WTC11 (cell line): ENCODE results near the gene NT5C1B. TPM values are rescaled to one million over a fixed set of nuclear protein-coding genes. Genes with fewer than 3 reads are reported as not detected.

ENCODE experiments used
- ATAC-seq: fragments of 200-7000 bp; cut with Tn5 transposase; 2 replicates; pipeline ENCODE4 v1.10.0; 2021; ENCODE audit warnings: mild to moderate bottlenecking, moderate library complexity
- CTCF ChIA-PET: fragments of 300-600 bp; sonication (Branson Sonifier 250); formaldehyde crosslinking; loops from one replicate; lab custom pipeline; 2021; ENCODE audit warnings: antibody characterized with exemption; lab: Charles Lee
- POLR2A ChIA-PET: fragments of 350-600 bp; sonication (Branson Sonifier 250); formaldehyde crosslinking; loops from one replicate; lab custom pipeline; 2021; ENCODE audit warnings: antibody characterized with exemption; lab: Charles Lee
- DNase-seq: peaks from one replicate; pipeline ENCODE4 v3.0.0; 2021; ENCODE audit warnings: low spot score
- H3K27ac Mint-ChIP-seq: 2 replicates; pipeline ENCODE4 v1.8.0; 2021; ENCODE audit warnings: mixed read lengths
- H3K27me3 Mint-ChIP-seq: 2 replicates; pipeline ENCODE4 v1.8.0; 2021; ENCODE audit warnings: low read depth, mild to moderate bottlenecking, moderate library complexity, mixed read lengths
- H3K36me3 Mint-ChIP-seq: 2 replicates; pipeline ENCODE4 v1.8.0; 2021; ENCODE audit warnings: mixed read lengths
- H3K4me1 Mint-ChIP-seq: 2 replicates; pipeline ENCODE4 v1.8.0; 2022; ENCODE audit warnings: mixed read lengths
- H3K4me3 Mint-ChIP-seq: 2 replicates; pipeline ENCODE4 v1.8.0; 2021; ENCODE audit warnings: mild to moderate bottlenecking, moderate library complexity, mixed read lengths
- H3K9me3 Mint-ChIP-seq: 2 replicates; pipeline ENCODE4 v1.8.0; 2021; ENCODE audit warnings: mixed read lengths
- ESRRA ChIP-seq: sonication (generic); formaldehyde crosslinking; IDR thresholded peaks from 2 replicates; pipeline ENCODE4 v1.8.1; 2022; ENCODE audit warnings: mild to moderate bottlenecking, missing genetic modification reagents, borderline replicate concordance
- FOXP1 ChIP-seq: sonication (generic); formaldehyde crosslinking; IDR thresholded peaks from 2 replicates; pipeline ENCODE4 v1.8.0; 2022; ENCODE audit warnings: missing genetic modification reagents, mild to moderate bottlenecking, moderate library complexity, borderline replicate concordance
- GABPB1 ChIP-seq: sonication (generic); formaldehyde crosslinking; IDR thresholded peaks from 2 replicates; pipeline ENCODE4 v1.8.1; 2023; ENCODE audit warnings: mild to moderate bottlenecking, missing genetic modification reagents
- KAT7 ChIP-seq: sonication (generic); formaldehyde crosslinking; IDR thresholded peaks from 2 replicates; pipeline ENCODE4 v1.8.1; 2023; ENCODE audit warnings: missing genetic modification reagents, mild to moderate bottlenecking, borderline replicate concordance
- MLX ChIP-seq: sonication (generic); formaldehyde crosslinking; IDR thresholded peaks from 2 replicates; pipeline ENCODE4 v1.8.1; 2023; ENCODE audit warnings: mild to moderate bottlenecking, missing genetic modification reagents, moderate library complexity
- MXD4 ChIP-seq: fragments of 250-450 bp; sonication (Bioruptor Pico); IDR thresholded peaks from 2 replicates; pipeline ENCODE4 v1.8.0; 2021; ENCODE audit warnings: mild to moderate bottlenecking, moderate library complexity, borderline replicate concordance
- MYBL2 ChIP-seq: sonication (generic); formaldehyde crosslinking; IDR thresholded peaks from 2 replicates; pipeline ENCODE4 v1.8.1; 2023; ENCODE audit warnings: mild to moderate bottlenecking, moderate library complexity, missing genetic modification reagents
- NFYB ChIP-seq: sonication (generic); formaldehyde crosslinking; conservative IDR thresholded peaks from 2 replicates; pipeline ENCODE4 v1.8.0; 2022; ENCODE audit warnings: low read depth, missing genetic modification reagents
- OVOL2 ChIP-seq: fragments of 250-450 bp; sonication (Bioruptor Pico); IDR thresholded peaks from 2 replicates; pipeline ENCODE4 v1.9.0; 2021; ENCODE audit warnings: mild to moderate bottlenecking, borderline replicate concordance
- PRDM15 ChIP-seq: sonication (generic); formaldehyde crosslinking; IDR thresholded peaks from 2 replicates; pipeline ENCODE4 v1.8.0; 2022; ENCODE audit warnings: missing genetic modification reagents
- PRRX2 ChIP-seq: fragments of 250-450 bp; sonication (Bioruptor Pico); IDR thresholded peaks from 2 replicates; pipeline ENCODE4 v1.8.0; 2021; ENCODE audit warnings: mild to moderate bottlenecking
- RORB ChIP-seq: fragments of 250-450 bp; sonication (Bioruptor Pico); IDR thresholded peaks from 2 replicates; pipeline ENCODE4 v1.9.0; 2021; ENCODE audit warnings: mild to moderate bottlenecking
- SMAD3 ChIP-seq: sonication (generic); formaldehyde crosslinking; IDR thresholded peaks from 2 replicates; pipeline ENCODE4 v1.8.0; 2022; ENCODE audit warnings: missing genetic modification reagents, mild to moderate bottlenecking, borderline replicate concordance
- SMAD4 ChIP-seq: sonication (generic); formaldehyde crosslinking; IDR thresholded peaks from 2 replicates; pipeline ENCODE4 v1.8.0; 2022; ENCODE audit warnings: mild to moderate bottlenecking, missing genetic modification reagents
- SP1 ChIP-seq: sonication (generic); formaldehyde crosslinking; conservative IDR thresholded peaks from 2 replicates; pipeline ENCODE4 v1.8.1; 2022; ENCODE audit warnings: missing genetic modification reagents
- TCF7 ChIP-seq: sonication (generic); formaldehyde crosslinking; IDR thresholded peaks from 2 replicates; pipeline ENCODE4 v1.8.0; 2022; ENCODE audit warnings: mild to moderate bottlenecking, low read depth, missing genetic modification reagents, moderate library complexity
- ZBTB21 ChIP-seq: sonication (generic); formaldehyde crosslinking; IDR thresholded peaks from 2 replicates; pipeline ENCODE4 v1.8.1; 2023; ENCODE audit warnings: mild to moderate bottlenecking, missing genetic modification reagents, borderline replicate concordance
- ZNF121 ChIP-seq: sonication (generic); formaldehyde crosslinking; IDR thresholded peaks from 2 replicates; pipeline ENCODE4 v1.8.0; 2023; ENCODE audit warnings: missing genetic modification reagents
- ZNF317 ChIP-seq: sonication (generic); formaldehyde crosslinking; IDR thresholded peaks from 2 replicates; pipeline ENCODE4 v1.8.1; 2023; ENCODE audit warnings: low read depth, mild to moderate bottlenecking, moderate library complexity, missing genetic modification reagents, borderline replicate concordance
- ZNF512 ChIP-seq: sonication (generic); formaldehyde crosslinking; IDR thresholded peaks from 2 replicates; pipeline ENCODE4 v1.8.1; 2022; ENCODE audit warnings: missing genetic modification reagents, borderline replicate concordance
- ZNF532 ChIP-seq: fragments of 250-450 bp; sonication (Bioruptor Pico); IDR thresholded peaks from 2 replicates; pipeline ENCODE4 v1.9.0; 2021; ENCODE audit warnings: mild to moderate bottlenecking, borderline replicate concordance
- ZNF671 ChIP-seq: fragments of 250-450 bp; sonication (Bioruptor Pico); IDR thresholded peaks from 2 replicates; pipeline ENCODE4 v1.8.0; 2021; ENCODE audit warnings: mild to moderate bottlenecking
- total RNA-seq: library from RNA; stranded (reverse); gene quantifications from 3 replicates; pipeline ENCODE4 v1.2.3, GENCODE V29; 2021

Gene NT5C1B
- total RNA-seq, 1 experiment from 2014 or later = not detected

- ATAC-seq (no peak), DNase-seq (no peak)
- TF ChIP-seq SP1 (CRISPR knock-in tag) (no peak), OVOL2 (no peak), ZNF512 (no peak), ZBTB21 (CRISPR knock-in tag) (no peak), RORB (CRISPR knock-in tag) (no peak), GABPB1 (CRISPR knock-in tag) (no peak), ESRRA (CRISPR knock-in tag) (no peak), PRDM15 (CRISPR knock-in tag) (no peak), MYBL2 (CRISPR knock-in tag) (no peak)
- Mint-ChIP-seq H3K4me1 (no peaks in the 10 kb centered on the region), H3K9me3 (peaks cover 4% of the 10 kb centered on the region), H3K27ac (no peak overlapping the region), H3K4me3 (no peak overlapping the region), H3K27me3 (no peaks in the 10 kb centered on the region), H3K36me3 (no peaks in the 10 kb centered on the region)
- CTCF ChIA-PET = no interaction called here
- POLR2A ChIA-PET = no interaction called here
Measured at GRCh38 chr2:18620867-18621632, 31.7 kb upstream of the NT5C1B start.

GRCh38 chr2:18619091-18619490, 29.7 kb upstream of the NT5C1B start:
- no peak for ATAC-seq
- POLR2A ChIA-PET = no interaction called here
- no peak overlapping the region for H3K27ac Mint-ChIP-seq
- no peaks in the 10 kb centered on the region for H3K36me3 Mint-ChIP-seq
- H3K4me3 Mint-ChIP-seq = no peak overlapping the region
- no peaks in the 10 kb centered on the region for H3K4me1 Mint-ChIP-seq
- TF ChIP-seq ZNF317 (CRISPR knock-in tag) = no peak
- TF ChIP-seq MXD4 (CRISPR knock-in tag) = no peak
- TF ChIP-seq KAT7 (CRISPR knock-in tag) = no peak
- TF ChIP-seq, all 79 proteins: peak for 0
- DNase-seq = no peak
- CTCF ChIA-PET = no interaction called here
- no peaks in the 10 kb centered on the region for H3K27me3 Mint-ChIP-seq
- peaks cover 8% of the 10 kb centered on the region for H3K9me3 Mint-ChIP-seq

- no peak overlapping the region for H3K4me3 Mint-ChIP-seq
- POLR2A ChIA-PET = no interaction called here
- H3K9me3 Mint-ChIP-seq = peaks cover 8% of the 10 kb centered on the region
- H3K27ac Mint-ChIP-seq = no peak overlapping the region
- no peaks in the 10 kb centered on the region for H3K27me3 Mint-ChIP-seq
- no peaks in the 10 kb centered on the region; the same call in 1 of the 2 replicates for H3K4me1 Mint-ChIP-seq
- no peak for DNase-seq
- CTCF ChIA-PET = interaction anchor here (0.6 kb wide), 1 partner anchor 32 kb away, joined by 3 read pairs; no protein-coding TSS in a partner anchor
- H3K36me3 Mint-ChIP-seq = no peaks in the 10 kb centered on the region
- ATAC-seq = no peak
- TF ChIP-seq MLX (CRISPR knock-in tag) = no peak
- TF ChIP-seq PRRX2 = no peak
- TF ChIP-seq ZNF671 (CRISPR knock-in tag) = no peak
- TF ChIP-seq NFYB = no peak
- TF ChIP-seq FOXP1 (CRISPR knock-in tag) = no peak
- TF ChIP-seq ZNF532 (CRISPR knock-in tag) = no peak
- no peak for TF ChIP-seq TCF7
- no peak for TF ChIP-seq ZNF121 (CRISPR knock-in tag)
- no peak for TF ChIP-seq SMAD3 (CRISPR knock-in tag)
- TF ChIP-seq SMAD4 (CRISPR knock-in tag) = no peak
Measured at GRCh38 chr2:18614041-18614440, 24.7 kb upstream of the NT5C1B start.
